Right lobe of liver (tissue), 6 donors: ENCODE measurements around the gene EIF4H. TPM values are rescaled to one million over a fixed set of nuclear protein-coding genes. Genes with fewer than 3 reads are reported as not detected.

Experiments
- ATAC-seq, 4 donors: fragments of 200-7000 bp; cut with Tn5 transposase; one replicate each; pipeline ENCODE4 v1.9.1; 2020; ENCODE audit warnings: mild to moderate bottlenecking in 4 of 4, moderate library complexity in 4 of 4
- DNase-seq, 3 donors: peaks; one replicate each; pipeline ENCODE4 v3.0.0-alpha.2; 2020
- H3K27ac ChIP-seq, 3 donors: fragments of 200-600 bp; one replicate each; pipeline ENCODE4 v1.8.0; 2022
- H3K27me3 ChIP-seq, 2 donors: fragments of 200-600 bp; one replicate each; pipeline ENCODE4 v1.8.0; 2022
- H3K36me3 ChIP-seq, 4 donors: fragments of 200-600 bp; sonication (generic) in 1 of 4; one replicate each; pipeline versions ENCODE4 v1.5.1 to v1.8.0; 2017 to 2022; ENCODE audit warnings: control low read depth in 1 of 4
- H3K4me1 ChIP-seq, 4 donors: fragments of 200-600 bp; sonication (generic) in 1 of 4; one replicate each; pipeline versions ENCODE4 v1.5.1 to v1.8.0; 2017 to 2022; ENCODE audit warnings: control low read depth in 1 of 4
- H3K4me3 ChIP-seq, 3 donors: fragments of 200-600 bp; one replicate each; pipeline ENCODE4 v1.8.0; 2022
- H3K9me3 ChIP-seq, 4 donors: fragments of 200-600 bp; sonication (generic) in 1 of 4; one replicate each; pipeline versions ENCODE4 v1.5.1 to v1.8.0; 2017 to 2022; ENCODE audit warnings: control low read depth in 1 of 4
- CTCF ChIP-seq, 4 donors: fragments of 200-600 bp in 3 of 4; fragments of 450-650 bp in 1 of 4; IDR thresholded peaks; one replicate each; pipeline versions ENCODE4 v1.5.1 to v1.8.0; 2016 to 2022; ENCODE audit warnings: antibody characterized with exemption in 4 of 4, mild to moderate bottlenecking in 2 of 4
- POLR2A ChIP-seq: fragments of 450-650 bp; IDR thresholded peaks from one replicate; pipeline ENCODE4 v1.6.1; 2017; ENCODE audit warnings: antibody characterized with exemption, mild to moderate bottlenecking
- WGBS: methylation state at CpG from one replicate; pipeline ENCODE4 v1.1.6; 2018; ENCODE audit warnings: low coverage, low lambda C conversion rate; ENCODE audit not compliant: insufficient coverage; ENCODE audit errors: missing lambda C conversion rate; 5-methylcytosine and 5-hydroxymethylcytosine counted together
- intact Hi-C, 2 donors: fragments of 100-400 bp; cut with DNase I; formaldehyde crosslinking; loops; one replicate each; pipeline versions ENCODE4 v1.11.2 to v1.14.1; 2022
- total RNA-seq, 6 experiments: library from RNA; depleted of rRNA in 2 of 6; stranded (reverse); fragments of >200 nt in 2 of 6; fragmentation: NEBNext Ultra II Directional in 3 of 6; extraction: Animal tissue kit (Norgen Biotek cat#: 25700) in 3 of 6; gene quantifications; one replicate each; pipeline versions ENCODE4 v1.1.0 to v1.2.4, GENCODE V29; 2016 to 2023
- donor health status: DM: no; HTN: yes; CAD: no.
- donor health status: DM: no; HTN: no; CAD: no.
- donor health status: DM: no; HTN: no; CAD: no.
- donor health status: DM: no; HTN: yes; CAD: no.
- donor health status: DM: no; HTN: yes; CAD: no.

EIF4H gene
- total RNA-seq, 6 experiments from 2014 or later: 117 to 128 (median 118) TPM

- ATAC-seq (no peak), DNase-seq (no peak)
- WGBS: 38% methylated on average over 3 of the region's 3 CpGs
- intact Hi-C loops: loop anchor here in 1 of 2 donors (10.0 kb wide), 1 partner anchor 92 kb away; the partner anchor contains the start of gene LIMK1
- no peak for TF ChIP-seq POLR2A
- TF ChIP-seq CTCF (IDR thresholded peaks at IDR 0.05): no peak
- Histone ChIP-seq H3K27me3 (no peaks in the 10 kb centered on the region), H3K9me3 (no peaks in the 10 kb centered on the region), H3K27ac (no peak overlapping the region), H3K4me3 (no peak overlapping the region), H3K36me3 (peaks cover 0 to 5% (median 0%) of the 10 kb centered on the region in 4 donors), H3K4me1 (peaks cover 0 to 65% (median 11%) of the 10 kb centered on the region in 4 donors)
These were observed 2.4 kb downstream of the EIF4H start for GRCh38 chr7:74176555-74176954.

- TF ChIP-seq CTCF (IDR thresholded peaks at IDR 0.05) (no peak), POLR2A (no peak)
- Histone ChIP-seq H3K27me3 (no peaks in the 10 kb centered on the region), H3K4me1 (peaks cover 0 to 76% (median 19%) of the 10 kb centered on the region in 4 donors), H3K4me3 (no peak overlapping the region), H3K27ac (no peak overlapping the region), H3K9me3 (no peaks in the 10 kb centered on the region), H3K36me3 (peaks cover 0 to 5% (median 0%) of the 10 kb centered on the region in 4 donors)
- ATAC-seq: no peak
- intact Hi-C loops: loop anchor here in 1 of 2 donors (10.0 kb wide), 1 partner anchor 94 kb away; the partner anchor contains the start of gene LIMK1
- 45% methylated on average over 9 of the region's 9 CpGs for WGBS
- DNase-seq: no peak
These were observed 4.5 kb downstream of the EIF4H start for GRCh38 chr7:74178632-74179031.

- no peak for ATAC-seq
- peaks cover 0 to 87% (median 20%) of the 10 kb centered on the region in 4 donors for H3K4me1 ChIP-seq
These were observed 5.9 kb downstream of the EIF4H start for GRCh38 chr7:74179935-74180604.

GRCh38 chr7:74180866-74181265 is 6.7 kb downstream of the EIF4H start:
- intact Hi-C loops: no loop called here

More at GRCh38 chr7:74179935-74180604, 5.9 kb downstream of the EIF4H start:
- no peak overlapping the region for H3K27ac ChIP-seq
- H3K4me3 ChIP-seq: no peak overlapping the region
- TF ChIP-seq CTCF (IDR thresholded peaks at IDR 0.05): no peak
- no peak for TF ChIP-seq POLR2A
- H3K36me3 ChIP-seq: peaks cover 0 to 5% (median 0%) of the 10 kb centered on the region in 4 donors
- no peak for DNase-seq
- no peaks in the 10 kb centered on the region for H3K9me3 ChIP-seq
- 75% methylated on average over 3 of the region's 3 CpGs for WGBS
- no peaks in the 10 kb centered on the region for H3K27me3 ChIP-seq
- intact Hi-C loops: loop anchor here in 1 of 2 donors (10.0 kb wide), 1 partner anchor 95 kb away; the partner anchor contains the start of gene LIMK1

More at GRCh38 chr7:74180866-74181265, 6.7 kb downstream of the EIF4H start:
- peak; percentile 22 to 48 (median 44) for ATAC-seq
- Histone ChIP-seq H3K27ac (peak overlapping the region in 1 of 3 donors; percentile 23), H3K27me3 (no peaks in the 10 kb centered on the region), H3K36me3 (peaks cover 0 to 5% (median 0%) of the 10 kb centered on the region in 4 donors), H3K9me3 (no peaks in the 10 kb centered on the region), H3K4me3 (no peak overlapping the region), H3K4me1 (peaks cover 0 to 86% (median 21%) of the 10 kb centered on the region in 4 donors)
- WGBS: 70% methylated on average over 1 of the region's 1 CpG
- TF ChIP-seq CTCF (IDR thresholded peaks at IDR 0.05): no peak
- DNase-seq: no peak
